Lung (tissue), 12 donors: ENCODE measurements around the gene PRG2. TPM values are rescaled to one million over a fixed set of nuclear protein-coding genes. Genes with fewer than 3 reads are reported as not detected.

ENCODE experiments used
- ATAC-seq: fragments of 200-7000 bp; cut with Tn5 transposase; one replicate; pipeline ENCODE4 v1.9.1; 2020; ENCODE audit warnings: moderate number of reproducible peaks; ENCODE audit not compliant: insufficient read depth, low FRiP score
- DNase-seq, 3 donors: peaks; one replicate each; pipeline ENCODE4 v3.0.0-alpha.2; 2013 to 2017
- H3K27ac ChIP-seq, 2 donors: one replicate each; pipeline ENCODE4 v1.5.1; 2013; ENCODE audit warnings: mild to moderate bottlenecking in 2 of 2, moderate library complexity in 2 of 2, control low read depth in 1 of 2, inconsistent platforms in 1 of 2, low read depth in 1 of 2, low read length in 1 of 2
- H3K27me3 ChIP-seq, 3 donors: one replicate each; pipeline ENCODE4 v1.5.1; 2013; ENCODE audit warnings: low read length in 2 of 3; ENCODE audit not compliant: control insufficient read depth in 3 of 3, insufficient read depth in 3 of 3
- H3K36me3 ChIP-seq, 4 donors: one replicate each; pipeline ENCODE4 v1.5.1; 2013; ENCODE audit warnings: low read length in 4 of 4, mild to moderate bottlenecking in 1 of 4, moderate library complexity in 1 of 4; ENCODE audit not compliant: control insufficient read depth in 4 of 4, insufficient read depth in 4 of 4
- H3K4me1 ChIP-seq, 5 donors: one replicate each; pipeline ENCODE4 v1.5.1; 2013; ENCODE audit warnings: low read length in 5 of 5, mild to moderate bottlenecking in 2 of 5, moderate library complexity in 1 of 5; ENCODE audit not compliant: control insufficient read depth in 5 of 5, insufficient read depth in 5 of 5
- H3K4me3 ChIP-seq: one replicate; pipeline ENCODE4 v1.5.1; 2013; ENCODE audit warnings: mild to moderate bottlenecking, control low read depth, moderate library complexity
- H3K9ac ChIP-seq, 2 donors: one replicate each; pipeline ENCODE4 v1.5.1; 2013; ENCODE audit warnings: low read length in 2 of 2, control low read depth in 1 of 2; ENCODE audit not compliant: insufficient read depth in 1 of 2
- H3K9me3 ChIP-seq, 4 donors: one replicate each; pipeline ENCODE4 v1.5.1; 2013; ENCODE audit warnings: low read length in 3 of 4, mild to moderate bottlenecking in 1 of 4, moderate library complexity in 1 of 4; ENCODE audit not compliant: control insufficient read depth in 4 of 4, insufficient read depth in 3 of 4
- WGBS, 2 donors: extraction: QIAGEN DNeasy Blood & Tissue Kit; methylation state at CpG; one replicate each; pipeline ENCODE4 v1.1.7; 2013; 5-methylcytosine and 5-hydroxymethylcytosine counted together
- polyA plus RNA-seq, 2 donors: library from polyadenylated mRNA; stranded (reverse); fragments of 200-250 nt; gene quantifications; one replicate each; pipeline ENCODE4 v1.2.1, GENCODE V29; 2013
- total RNA-seq, 2 donors: library from RNA; depleted of rRNA in 1 of 2; stranded (reverse); fragments of >200 nt in 1 of 2; gene quantifications; one replicate each; pipeline ENCODE4 v1.2.1, GENCODE V29; 2014 to 2021
- TF ChIP-seq, protein P1 (sequence below): IDR thresholded peaks from 2 replicates; pipeline ENCODE4 v1.5.1; 2012; ENCODE audit warnings: mild to moderate bottlenecking; ENCODE audit errors: control extremely low read depth, extremely low read depth
- donor health status: control.
- donor health status: control.
- donor health status: Bipolar disorder and iron deficiency.
- donor health status: healthy.
- donor health status: DM: yes; HTN: yes; CAD: no.

PRG2 gene
- total and polyA plus RNA-seq, 4 donors, result 0.68 to 5.3 (median 0.83) TPM

DNA sequence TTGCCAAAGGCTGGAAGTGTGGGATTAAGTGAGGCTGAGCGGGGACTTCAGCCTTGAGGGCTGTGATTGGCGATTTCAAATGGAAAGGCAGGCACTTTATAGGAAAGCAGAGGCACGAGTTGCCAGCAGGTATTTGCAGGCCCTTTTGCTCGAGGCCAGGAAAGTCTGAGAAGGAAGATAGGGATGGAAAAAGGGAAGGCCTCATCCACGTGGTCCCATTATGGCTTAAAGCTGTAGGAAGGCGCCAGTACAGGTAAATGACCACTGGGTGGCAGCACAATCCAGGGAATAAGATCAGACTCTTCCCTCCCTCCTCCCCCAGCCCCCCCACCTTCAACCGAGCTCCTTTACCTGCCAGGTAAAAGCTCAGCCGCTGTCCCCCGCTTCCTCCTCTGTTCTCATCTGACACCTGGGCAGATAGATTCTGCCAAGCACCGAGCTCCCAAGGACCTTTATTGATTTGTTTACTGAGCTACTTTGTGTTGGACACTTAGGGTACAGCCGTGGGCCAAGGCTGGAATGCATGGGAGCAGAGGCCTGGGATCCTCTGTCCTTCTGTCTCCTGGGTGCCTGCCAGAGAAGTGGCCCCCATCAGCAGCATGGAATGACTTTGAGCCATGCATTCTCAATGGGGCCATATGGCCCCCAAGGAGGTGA, 44.8 kb downstream of the PRG2 start:
- Histone ChIP-seq H3K9ac (no peak overlapping the region), H3K9me3 (no peaks in the 10 kb centered on the region), H3K4me1 (no peaks in the 10 kb centered on the region), H3K36me3 (no peaks in the 10 kb centered on the region), H3K27me3 (no peaks in the 10 kb centered on the region), H3K27ac (no peak overlapping the region), H3K4me3 (no peak overlapping the region)
- ATAC-seq, result peak; percentile 75
- TF ChIP-seq, protein P1, sequence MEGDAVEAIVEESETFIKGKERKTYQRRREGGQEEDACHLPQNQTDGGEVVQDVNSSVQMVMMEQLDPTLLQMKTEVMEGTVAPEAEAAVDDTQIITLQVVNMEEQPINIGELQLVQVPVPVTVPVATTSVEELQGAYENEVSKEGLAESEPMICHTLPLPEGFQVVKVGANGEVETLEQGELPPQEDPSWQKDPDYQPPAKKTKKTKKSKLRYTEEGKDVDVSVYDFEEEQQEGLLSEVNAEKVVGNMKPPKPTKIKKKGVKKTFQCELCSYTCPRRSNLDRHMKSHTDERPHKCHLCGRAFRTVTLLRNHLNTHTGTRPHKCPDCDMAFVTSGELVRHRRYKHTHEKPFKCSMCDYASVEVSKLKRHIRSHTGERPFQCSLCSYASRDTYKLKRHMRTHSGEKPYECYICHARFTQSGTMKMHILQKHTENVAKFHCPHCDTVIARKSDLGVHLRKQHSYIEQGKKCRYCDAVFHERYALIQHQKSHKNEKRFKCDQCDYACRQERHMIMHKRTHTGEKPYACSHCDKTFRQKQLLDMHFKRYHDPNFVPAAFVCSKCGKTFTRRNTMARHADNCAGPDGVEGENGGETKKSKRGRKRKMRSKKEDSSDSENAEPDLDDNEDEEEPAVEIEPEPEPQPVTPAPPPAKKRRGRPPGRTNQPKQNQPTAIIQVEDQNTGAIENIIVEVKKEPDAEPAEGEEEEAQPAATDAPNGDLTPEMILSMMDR, result peak; percentile 58
- 22 to 24% methylated on average over 11 of the region's 11 CpGs for WGBS, 2 donors
- DNase-seq, result peak; percentile 57 to 66 (median 59)

- ATAC-seq, result no peak
- WGBS, 2 donors, result 94 to 97% methylated on average over 10 of the region's 10 CpGs
- no peak for DNase-seq
Measured at GRCh38 chr11:57344826-57345225, 45.6 kb downstream of the PRG2 start.

DNA sequence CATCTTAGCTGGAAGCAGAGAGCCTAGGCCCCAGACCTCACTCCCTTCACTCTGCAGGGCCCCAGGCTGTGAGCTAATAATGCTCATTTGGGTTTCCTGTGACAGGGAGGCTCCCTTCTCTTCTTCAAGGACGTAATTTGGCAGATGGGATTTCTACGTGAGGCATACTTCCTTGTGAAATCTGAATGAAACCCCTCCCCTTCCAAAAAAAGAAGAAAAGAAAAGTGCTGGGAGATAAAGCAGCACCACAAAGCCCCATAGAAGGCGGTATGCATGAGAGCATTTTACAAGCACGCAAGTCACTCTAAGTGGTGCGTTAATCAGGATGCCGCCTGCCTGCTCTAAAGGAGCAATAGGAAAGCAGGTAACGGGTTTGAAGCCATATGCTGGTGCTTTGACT, 46.6 kb downstream of the PRG2 start:
- Histone ChIP-seq H3K9ac (no peak overlapping the region), H3K4me3 (no peak overlapping the region), H3K9me3 (no peaks in the 10 kb centered on the region), H3K4me1 (no peaks in the 10 kb centered on the region), H3K36me3 (no peaks in the 10 kb centered on the region), H3K27me3 (no peaks in the 10 kb centered on the region), H3K27ac (no peak overlapping the region)
- 65 to 80% methylated on average over 7 of the region's 7 CpGs for WGBS, 2 donors
- DNase-seq (no peak), ATAC-seq (no peak)
- TF ChIP-seq, protein P1, result no peak

More at GRCh38 chr11:57344826-57345225, 45.6 kb downstream of the PRG2 start:
- H3K36me3 ChIP-seq, result no peaks in the 10 kb centered on the region
- TF ChIP-seq, protein P1, result no peak
- no peaks in the 10 kb centered on the region for H3K4me1 ChIP-seq
- no peaks in the 10 kb centered on the region for H3K9me3 ChIP-seq
- no peaks in the 10 kb centered on the region for H3K27me3 ChIP-seq
- no peak overlapping the region for H3K4me3 ChIP-seq
- H3K9ac ChIP-seq, result no peak overlapping the region
- H3K27ac ChIP-seq, result no peak overlapping the region

- Histone ChIP-seq H3K36me3 (no peaks in the 10 kb centered on the region), H3K9me3 (no peaks in the 10 kb centered on the region), H3K4me3 (no peak overlapping the region), H3K4me1 (peaks cover 0 to 5% (median 0%) of the 10 kb centered on the region in 5 donors), H3K9ac (no peak overlapping the region), H3K27ac (no peak overlapping the region), H3K27me3 (no peaks in the 10 kb centered on the region)
- 88 to 92% methylated on average over 11 of the region's 11 CpGs for WGBS, 2 donors
- DNase-seq, result no peak
- no peak for ATAC-seq
- TF ChIP-seq, protein P1, result no peak
Measured at GRCh38 chr11:57342702-57343101, 47.7 kb downstream of the PRG2 start.
